ENCODE results near the gene SPRN.

DNA sequence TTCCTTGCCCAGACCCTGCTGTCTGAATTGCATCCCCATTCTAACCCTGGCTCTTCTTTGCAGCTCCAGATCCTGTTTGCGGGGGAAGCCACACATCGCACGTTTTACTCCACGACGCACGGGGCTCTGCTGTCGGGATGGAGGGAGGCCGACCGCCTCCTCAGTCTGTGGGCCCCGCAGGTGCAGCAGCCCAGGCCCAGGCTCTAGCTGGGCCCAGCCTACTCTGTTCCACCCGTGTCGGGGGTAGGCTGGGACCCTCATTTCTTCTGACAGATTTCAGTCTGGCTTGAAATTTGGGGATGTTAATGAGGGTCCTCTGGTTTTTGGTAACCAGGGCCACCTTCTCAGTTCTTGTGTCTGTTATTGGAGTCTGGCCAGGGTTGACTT lies 33.2 kb downstream of the SPRN start:
- TF ChIP-seq RFX5 (IDR thresholded peaks at IDR 0.05): no peak
- TF ChIP-seq ESRRA (IDR thresholded peaks at IDR 0.05; ENCODE audit: borderline replicate concordance, low read length): no peak
- no peak for TF ChIP-seq POLR2AphosphoS2 (conservative IDR thresholded peaks at IDR 0.05; ENCODE audit: low read length)
- TF ChIP-seq RAD21 (conservative IDR thresholded peaks at IDR 0.05 in 1 of 2, IDR thresholded peaks at IDR 0.05 in 1 of 2): no peak
- TF ChIP-seq SREBF2 (IDR thresholded peaks at IDR 0.05): no peak
- no peak for TF ChIP-seq CTCF (IDR thresholded peaks at IDR 0.05)
- no peak for TF ChIP-seq POLR2A (IDR thresholded peaks at IDR 0.05; ENCODE audit: low read length)
- no peak for TF ChIP-seq HDAC2 (IDR thresholded peaks at IDR 0.05)
- TF ChIP-seq, protein P1, sequence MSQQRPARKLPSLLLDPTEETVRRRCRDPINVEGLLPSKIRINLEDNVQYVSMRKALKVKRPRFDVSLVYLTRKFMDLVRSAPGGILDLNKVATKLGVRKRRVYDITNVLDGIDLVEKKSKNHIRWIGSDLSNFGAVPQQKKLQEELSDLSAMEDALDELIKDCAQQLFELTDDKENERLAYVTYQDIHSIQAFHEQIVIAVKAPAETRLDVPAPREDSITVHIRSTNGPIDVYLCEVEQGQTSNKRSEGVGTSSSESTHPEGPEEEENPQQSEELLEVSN (IDR thresholded peaks at IDR 0.05; ENCODE audit: borderline replicate concordance, low read depth): no peak
- TF ChIP-seq CHD2 (IDR thresholded peaks at IDR 0.05; ENCODE audit: low read length, partially characterized antibody): no peak
